HEK293 (cell line): ENCODE data around the gene CNFN.

ENCODE experiments used
- CTCF ChIA-PET: fragments of 350-600 bp; formaldehyde crosslinking; extraction: SDS; loops from one replicate; lab custom pipeline; 2021; ENCODE audit warnings: antibody characterized with exemption; lab: Yijun Ruan, JAX
- POLR2A ChIA-PET: fragments of 300-600 bp; formaldehyde crosslinking; extraction: SDS; loops from one replicate; lab custom pipeline; 2020; ENCODE audit warnings: antibody characterized with exemption, inconsistent platforms; lab: Yijun Ruan, JAX
- H3K27ac ChIP-seq: fragments of 200-500 bp; sonication (Bioruptor generic); 2 replicates; pipeline ENCODE4 v1.5.1; 2014; ENCODE audit warnings: low read depth, low read length, control low read depth, inconsistent platforms; ENCODE audit errors: extremely low read depth
- H3K36me3 ChIP-seq, 2 experiments: fragments of 200-500 bp in 1 of 2; sonication (Bioruptor generic) in 1 of 2; 1 replicate in 1 of 2; 2 replicates in 1 of 2; pipeline ENCODE4 v1.5.1; 2014 to 2017; ENCODE audit warnings: inconsistent platforms in 2 of 2, low read length in 2 of 2; ENCODE audit not compliant: control insufficient read depth in 2 of 2, insufficient read depth in 1 of 2
- H3K4me1 ChIP-seq: fragments of 200-500 bp; sonication (Bioruptor generic); 2 replicates; pipeline ENCODE4 v1.5.1; 2014; ENCODE audit warnings: mild to moderate bottlenecking, low read length, inconsistent platforms; ENCODE audit not compliant: control insufficient read depth, insufficient read depth
- H3K4me3 ChIP-seq: 2 replicates; pipeline ENCODE4 v1.5.1; 2011; ENCODE audit warnings: low read depth, mild to moderate bottlenecking, control low read depth, low read length, moderate library complexity
- H3K9me3 ChIP-seq: fragments of 200-500 bp; sonication (Bioruptor generic); 2 replicates; pipeline ENCODE4 v1.5.1; 2014; ENCODE audit warnings: low read depth, low read length, inconsistent platforms; ENCODE audit not compliant: control insufficient read depth, insufficient read depth
- BCL11B ChIP-seq: fragments of 450-650 bp; formaldehyde crosslinking; IDR thresholded peaks from 2 replicates; pipeline ENCODE4 v1.5.1; 2016; ENCODE audit warnings: low read depth, missing biosample characterization, missing genetic modification characterization
- FEZF1 ChIP-seq: fragments of 450-650 bp; formaldehyde crosslinking; IDR thresholded peaks from 2 replicates; pipeline ENCODE4 v1.5.1; 2016; ENCODE audit warnings: missing biosample characterization, missing genetic modification characterization
- KLF17 ChIP-seq: fragments of 450-650 bp; formaldehyde crosslinking; IDR thresholded peaks from 2 replicates; pipeline ENCODE4 v1.5.1; 2016; ENCODE audit warnings: missing biosample characterization, missing genetic modification characterization
- KLF8 ChIP-seq: fragments of 450-650 bp; formaldehyde crosslinking; IDR thresholded peaks from 2 replicates; pipeline ENCODE4 v1.5.1; 2016; ENCODE audit warnings: missing biosample characterization, missing genetic modification characterization
- OVOL3 ChIP-seq: fragments of 450-650 bp; formaldehyde crosslinking; IDR thresholded peaks from 2 replicates; pipeline ENCODE4 v1.5.1; 2016; ENCODE audit warnings: missing biosample characterization, missing genetic modification characterization
- PRDM1 ChIP-seq: fragments of 450-650 bp; formaldehyde crosslinking; IDR thresholded peaks from 2 replicates; pipeline ENCODE4; 2016; ENCODE audit warnings: missing biosample characterization, missing genetic modification characterization
- ZBTB49 ChIP-seq: fragments of 450-650 bp; formaldehyde crosslinking; IDR thresholded peaks from 2 replicates; pipeline ENCODE4 v1.5.1; 2016; ENCODE audit warnings: missing biosample characterization, missing genetic modification characterization, low read depth
- ZIC2 ChIP-seq: fragments of 450-650 bp; formaldehyde crosslinking; IDR thresholded peaks from 2 replicates; pipeline ENCODE4 v1.5.1; 2016; ENCODE audit warnings: missing biosample characterization, missing genetic modification characterization
- ZNF157 ChIP-seq: fragments of 450-650 bp; formaldehyde crosslinking; IDR thresholded peaks from 2 replicates; pipeline ENCODE4 v1.5.1; 2016; ENCODE audit warnings: missing biosample characterization, missing genetic modification characterization
- ZNF24 ChIP-seq: fragments of 450-650 bp; formaldehyde crosslinking; IDR thresholded peaks from 2 replicates; pipeline ENCODE4 v1.5.1; 2016; ENCODE audit warnings: missing biosample characterization, missing genetic modification characterization
- ZNF280C ChIP-seq: fragments of 450-650 bp; formaldehyde crosslinking; IDR thresholded peaks from 2 replicates; pipeline ENCODE4 v1.5.1; 2016; ENCODE audit warnings: missing biosample characterization, missing genetic modification characterization
- ZNF362 ChIP-seq: fragments of 450-650 bp; formaldehyde crosslinking; IDR thresholded peaks from 2 replicates; pipeline ENCODE4 v1.5.1; 2016; ENCODE audit warnings: missing biosample characterization, missing genetic modification characterization
- ZNF433 ChIP-seq: fragments of 450-650 bp; formaldehyde crosslinking; IDR thresholded peaks from 2 replicates; pipeline ENCODE4 v1.5.1; 2016; ENCODE audit warnings: missing biosample characterization, missing genetic modification characterization, low read depth
- ZNF529 ChIP-seq: fragments of 450-650 bp; formaldehyde crosslinking; IDR thresholded peaks from 2 replicates; pipeline ENCODE4 v1.5.1; 2017; ENCODE audit warnings: missing genetic modification characterization, missing biosample characterization; ENCODE audit not compliant: insufficient replicate concordance
- ZNF548 ChIP-seq: fragments of 450-650 bp; formaldehyde crosslinking; IDR thresholded peaks from 2 replicates; pipeline ENCODE4 v1.5.1; 2016; ENCODE audit warnings: missing biosample characterization, missing genetic modification characterization
- ZNF580 ChIP-seq: fragments of 450-650 bp; formaldehyde crosslinking; IDR thresholded peaks from 2 replicates; pipeline ENCODE4 v1.5.1; 2016; ENCODE audit warnings: missing biosample characterization, missing genetic modification characterization
- ZNF664 ChIP-seq: fragments of 450-650 bp; formaldehyde crosslinking; IDR thresholded peaks from 2 replicates; pipeline ENCODE4 v1.5.1; 2016; ENCODE audit warnings: missing biosample characterization, missing genetic modification characterization
- ZNF692 ChIP-seq: fragments of 450-650 bp; formaldehyde crosslinking; IDR thresholded peaks from 2 replicates; pipeline ENCODE4 v1.5.1; 2016; ENCODE audit warnings: missing biosample characterization, missing genetic modification characterization
- ZSCAN30 ChIP-seq: fragments of 450-650 bp; IDR thresholded peaks from 2 replicates; pipeline ENCODE4 v1.5.1; 2018; ENCODE audit warnings: missing biosample characterization, mild to moderate bottlenecking, missing genetic modification characterization, moderate library complexity

The CNFN gene

GRCh38 chr19:42410371-42410770, 20.3 kb upstream of the CNFN start:
- H3K4me3 ChIP-seq = no peak overlapping the region
- H3K27ac ChIP-seq = no peak overlapping the region
- H3K36me3 ChIP-seq = no peaks in the 10 kb centered on the region; a peak in 1 of 3 replicates
- H3K9me3 ChIP-seq = no peaks in the 10 kb centered on the region
- TF ChIP-seq ZSCAN30 (tag by site-specific recombination) = no peak
- no peak for TF ChIP-seq ZNF548 (tag by site-specific recombination)
- TF ChIP-seq ZNF24 (tag by site-specific recombination) = no peak
- TF ChIP-seq ZIC2 (tag by site-specific recombination) = no peak
- TF ChIP-seq KLF17 (tag by site-specific recombination) = no peak
- no peak for TF ChIP-seq ZNF580 (tag by site-specific recombination)
- TF ChIP-seq OVOL3 (tag by site-specific recombination) = no peak
- no peak for TF ChIP-seq ZNF529
- TF ChIP-seq KLF8 (tag by site-specific recombination) = no peak
- TF ChIP-seq ZNF157 (tag by site-specific recombination) = no peak
- TF ChIP-seq ZNF664 (tag by site-specific recombination) = no peak
- CTCF ChIA-PET = interaction anchor here (0.5 to 3.3 kb wide), 4 partner anchors 8 to 30 kb away, joined by 3 to 13 read pairs (median 8); no protein-coding TSS in a partner anchor
- H3K4me1 ChIP-seq = peaks cover 8% of the 10 kb centered on the region
- POLR2A ChIA-PET = interaction anchor here (1.7 to 2.9 kb wide), 2 partner anchors 9 to 14 kb away, joined by 4 to 16 read pairs; no protein-coding TSS in a partner anchor

- Histone ChIP-seq H3K9me3 (no peaks in the 10 kb centered on the region), H3K4me3 (no peak overlapping the region), H3K36me3 (peaks cover 0 to 4% of the 10 kb centered on the region in 2 experiments; a peak in 1 of 3 replicates), H3K27ac (no peak overlapping the region)
- ChIA-PET POLR2A (interaction anchor here (1.7 to 2.3 kb wide), 2 partner anchors 10 to 12 kb away, joined by 4 to 15 read pairs; no protein-coding TSS in a partner anchor), CTCF (interaction anchor here (0.6 to 3.1 kb wide), 5 partner anchors 9 to 303 kb away, joined by 3 to 12 read pairs (median 3); no protein-coding TSS in a partner anchor)
- TF ChIP-seq ZNF692 (tag by site-specific recombination) = peak; percentile 41; the same call in 1 of the 2 replicates
- no peak for TF ChIP-seq ZNF280C (tag by site-specific recombination)
- no peak for TF ChIP-seq ZBTB49 (tag by site-specific recombination)
- no peak for TF ChIP-seq ZNF362 (tag by site-specific recombination)
- no peak for TF ChIP-seq FEZF1 (tag by site-specific recombination)
- TF ChIP-seq ZNF433 (tag by site-specific recombination) = no peak
- TF ChIP-seq PRDM1 (tag by site-specific recombination) = no peak
- no peak for TF ChIP-seq BCL11B (tag by site-specific recombination)
- TF ChIP-seq, all 188 proteins: peak for 1
- H3K4me1 ChIP-seq = peaks cover 8% of the 10 kb centered on the region
These were observed 19.4 kb upstream of the CNFN start for GRCh38 chr19:42409477-42409876.
